PFSK-1 (cell line): ENCODE results near the gene FAM222A.

Experiments
- FOXP2 ChIP-seq: optimal IDR thresholded peaks from 2 replicates; pipeline ENCODE3; 2011; ENCODE audit warnings: borderline replicate concordance, control low read depth, inconsistent platforms; ENCODE audit not compliant: insufficient read depth; ENCODE audit errors: extremely low read length, extremely low read depth
- POLR2AphosphoS5 ChIP-seq: IDR thresholded peaks from 2 replicates; pipeline ENCODE4 v1.6.1; 2012; ENCODE audit warnings: low read depth, mild to moderate bottlenecking, control low read depth, low read length, moderate library complexity
- SIN3A ChIP-seq: IDR thresholded peaks from 2 replicates; pipeline ENCODE4 v1.6.1; 2012; ENCODE audit warnings: mild to moderate bottlenecking, low read length, moderate library complexity, borderline replicate concordance; ENCODE audit not compliant: insufficient read depth
- TAF1 ChIP-seq: IDR thresholded peaks from 2 replicates; pipeline ENCODE4 v1.6.1; 2012; ENCODE audit warnings: low read length, control low read depth, borderline replicate concordance; ENCODE audit not compliant: insufficient read depth
- TF ChIP-seq, protein P1 (sequence below), 2 experiments: IDR thresholded peaks; 2 replicates each; pipeline versions ENCODE4 v1.6.1 to v1.8.0; 2011 to 2012; ENCODE audit warnings: low read depth in 2 of 2, low read length in 2 of 2, control low read depth in 1 of 2, inconsistent platforms in 1 of 2, mild to moderate bottlenecking in 1 of 2, moderate library complexity in 1 of 2; ENCODE audit not compliant: insufficient read depth in 1 of 2

FAM222A gene

DNA sequence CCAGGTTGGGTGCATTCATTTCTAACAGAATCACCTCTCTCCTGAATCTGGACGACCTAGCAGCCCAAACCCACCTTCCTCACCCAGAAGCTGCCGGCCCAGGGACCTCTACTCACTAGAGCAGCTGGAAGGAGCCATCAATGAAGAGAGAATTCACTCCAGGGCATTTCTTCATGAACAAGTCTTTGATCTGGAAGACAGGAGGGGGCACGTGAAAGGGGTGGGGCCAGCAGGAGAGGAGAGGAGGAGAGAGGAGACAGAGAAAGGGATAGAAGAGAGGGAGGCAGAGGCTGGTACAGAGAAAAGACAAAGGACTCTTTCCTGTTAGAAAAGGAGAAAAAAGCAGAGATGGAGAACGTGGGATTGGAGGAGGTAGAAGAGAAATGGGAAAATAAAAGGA lies 79.8 kb downstream of the FAM222A start:
- no peak for TF ChIP-seq SIN3A
- TF ChIP-seq, protein P1, sequence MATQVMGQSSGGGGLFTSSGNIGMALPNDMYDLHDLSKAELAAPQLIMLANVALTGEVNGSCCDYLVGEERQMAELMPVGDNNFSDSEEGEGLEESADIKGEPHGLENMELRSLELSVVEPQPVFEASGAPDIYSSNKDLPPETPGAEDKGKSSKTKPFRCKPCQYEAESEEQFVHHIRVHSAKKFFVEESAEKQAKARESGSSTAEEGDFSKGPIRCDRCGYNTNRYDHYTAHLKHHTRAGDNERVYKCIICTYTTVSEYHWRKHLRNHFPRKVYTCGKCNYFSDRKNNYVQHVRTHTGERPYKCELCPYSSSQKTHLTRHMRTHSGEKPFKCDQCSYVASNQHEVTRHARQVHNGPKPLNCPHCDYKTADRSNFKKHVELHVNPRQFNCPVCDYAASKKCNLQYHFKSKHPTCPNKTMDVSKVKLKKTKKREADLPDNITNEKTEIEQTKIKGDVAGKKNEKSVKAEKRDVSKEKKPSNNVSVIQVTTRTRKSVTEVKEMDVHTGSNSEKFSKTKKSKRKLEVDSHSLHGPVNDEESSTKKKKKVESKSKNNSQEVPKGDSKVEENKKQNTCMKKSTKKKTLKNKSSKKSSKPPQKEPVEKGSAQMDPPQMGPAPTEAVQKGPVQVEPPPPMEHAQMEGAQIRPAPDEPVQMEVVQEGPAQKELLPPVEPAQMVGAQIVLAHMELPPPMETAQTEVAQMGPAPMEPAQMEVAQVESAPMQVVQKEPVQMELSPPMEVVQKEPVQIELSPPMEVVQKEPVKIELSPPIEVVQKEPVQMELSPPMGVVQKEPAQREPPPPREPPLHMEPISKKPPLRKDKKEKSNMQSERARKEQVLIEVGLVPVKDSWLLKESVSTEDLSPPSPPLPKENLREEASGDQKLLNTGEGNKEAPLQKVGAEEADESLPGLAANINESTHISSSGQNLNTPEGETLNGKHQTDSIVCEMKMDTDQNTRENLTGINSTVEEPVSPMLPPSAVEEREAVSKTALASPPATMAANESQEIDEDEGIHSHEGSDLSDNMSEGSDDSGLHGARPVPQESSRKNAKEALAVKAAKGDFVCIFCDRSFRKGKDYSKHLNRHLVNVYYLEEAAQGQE (IDR thresholded peaks at IDR 0.05; ENCODE audit: insufficient read depth in 1 of 2, low read depth in 2 of 2, low read length in 2 of 2), result no peak
- TF ChIP-seq FOXP2, result no peak
- TF ChIP-seq TAF1, result no peak
- TF ChIP-seq POLR2AphosphoS5, result no peak

DNA sequence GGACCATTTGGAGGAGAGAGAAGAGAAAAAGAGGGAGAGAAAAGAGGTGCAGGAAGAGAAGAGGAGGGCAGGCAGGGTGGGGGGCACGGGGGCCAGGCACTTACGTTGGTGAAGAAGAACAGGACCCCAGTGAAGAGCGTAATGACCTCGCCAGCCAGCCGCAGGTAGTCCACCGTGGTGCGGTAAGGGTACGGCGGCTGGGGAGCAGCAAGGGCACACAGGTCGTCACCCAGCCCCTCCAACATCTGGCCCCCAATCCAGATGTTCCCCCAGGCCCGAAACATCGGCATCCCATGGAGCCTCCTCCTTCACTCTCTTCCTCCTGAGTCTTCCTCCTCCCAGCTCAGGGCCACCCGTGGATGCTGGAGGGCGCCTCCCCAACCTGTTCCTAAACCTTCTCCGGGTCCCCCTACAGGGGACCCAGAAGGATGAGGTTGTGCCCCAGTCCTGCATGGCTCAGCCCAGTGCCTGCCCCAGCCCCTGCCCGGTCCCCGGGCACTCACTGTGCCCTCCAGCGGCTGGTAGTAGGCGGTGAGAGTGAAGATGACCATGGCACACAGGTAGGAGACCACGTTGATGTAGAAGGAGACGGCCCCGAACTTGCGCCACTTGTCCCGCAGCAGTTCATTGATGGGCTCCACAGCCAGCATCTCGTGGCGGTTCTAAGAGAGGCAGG lies 80.3 kb downstream of the FAM222A start:
- TF ChIP-seq TAF1 (no peak), FOXP2 (no peak), SIN3A (no peak), POLR2AphosphoS5 (no peak)
- TF ChIP-seq, protein P1 (IDR thresholded peaks at IDR 0.05; ENCODE audit: insufficient read depth in 1 of 2, low read depth in 2 of 2, low read length in 2 of 2), result no peak

DNA sequence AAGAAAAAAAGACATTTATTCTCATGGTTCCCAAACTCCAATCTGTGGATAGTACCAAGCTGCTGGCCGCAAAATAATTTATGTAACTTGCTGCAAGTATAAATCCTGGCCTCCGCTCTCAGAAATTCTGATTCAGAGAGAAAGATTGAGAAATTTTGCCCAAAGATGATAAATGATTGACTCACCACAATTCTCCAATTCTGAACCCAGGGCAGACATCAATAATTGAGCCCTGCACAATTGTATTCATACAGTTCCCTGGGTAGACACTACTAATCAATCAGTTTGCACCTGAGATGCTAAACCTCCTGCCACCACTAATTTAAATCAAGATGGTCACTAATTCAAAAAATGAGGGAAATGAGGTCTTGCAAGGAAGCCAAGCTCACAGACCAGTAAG lies 81.4 kb downstream of the FAM222A start:
- no peak for TF ChIP-seq POLR2AphosphoS5
- TF ChIP-seq, protein P1 (IDR thresholded peaks at IDR 0.05; ENCODE audit: insufficient read depth in 1 of 2, low read depth in 2 of 2, low read length in 2 of 2), result no peak
- TF ChIP-seq TAF1, result no peak
- TF ChIP-seq SIN3A, result no peak

DNA sequence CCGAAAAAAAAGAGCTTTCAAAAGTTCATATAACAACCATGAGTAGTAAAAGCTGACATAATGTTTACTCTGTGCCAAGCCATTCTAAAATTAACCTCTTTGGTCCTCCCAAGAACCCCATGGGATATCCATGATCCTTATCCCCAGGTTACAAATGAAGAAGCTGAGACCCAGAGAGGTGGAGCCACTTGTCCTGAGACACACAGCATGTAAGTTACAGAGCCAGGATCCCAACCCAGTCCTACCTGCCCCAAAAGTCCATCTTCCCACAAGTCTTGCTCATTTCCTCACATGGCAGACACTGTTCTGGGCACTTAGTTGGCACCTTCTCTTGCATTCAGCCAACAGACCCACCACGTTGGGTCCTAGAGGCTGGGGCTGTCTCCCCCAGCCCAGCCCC lies 82.4 kb downstream of the FAM222A start:
- TF ChIP-seq, protein P1 (IDR thresholded peaks at IDR 0.05; ENCODE audit: insufficient read depth in 1 of 2, low read depth in 2 of 2, low read length in 2 of 2), result no peak
- TF ChIP-seq SIN3A (no peak), POLR2AphosphoS5 (no peak), TAF1 (no peak), FOXP2 (no peak)

DNA sequence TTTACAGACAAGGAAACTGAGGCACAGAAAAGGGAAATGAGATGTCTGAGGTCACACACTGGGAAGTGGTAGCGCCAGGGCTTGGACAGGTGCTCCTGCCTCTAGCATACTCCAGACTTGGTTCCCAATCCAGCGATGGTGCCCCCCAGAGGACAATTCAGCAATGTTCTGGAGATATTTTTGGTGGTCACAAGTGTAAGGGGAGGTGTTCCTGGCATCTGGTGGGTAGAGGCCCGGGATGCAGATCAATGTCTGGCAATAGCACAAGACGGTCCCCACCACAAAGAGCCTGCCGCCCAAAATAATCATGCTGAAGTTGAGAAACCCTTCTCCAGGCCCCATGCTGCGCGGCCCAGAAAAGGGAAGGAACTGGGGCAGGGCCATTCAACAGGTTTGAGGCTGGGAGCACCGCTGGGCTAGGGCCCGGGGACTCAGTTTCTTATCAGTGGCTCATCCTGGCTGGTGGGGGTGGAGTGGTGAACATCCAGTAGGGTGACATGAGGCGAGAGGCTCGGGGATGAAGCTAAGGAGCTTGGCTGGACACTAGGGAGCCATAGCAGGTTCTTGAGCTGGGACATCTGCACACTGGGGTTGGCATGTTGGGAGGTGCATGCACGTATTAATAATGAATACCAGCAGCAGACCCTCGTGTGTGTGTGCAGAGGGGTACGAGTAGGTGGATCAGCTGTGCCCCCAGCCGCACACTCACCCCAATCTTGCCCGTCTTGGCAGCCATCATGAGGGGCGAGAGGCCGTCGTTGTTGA lies 84.5 kb downstream of the FAM222A start:
- TF ChIP-seq, protein P1 (IDR thresholded peaks at IDR 0.05; ENCODE audit: insufficient read depth in 1 of 2, low read depth in 2 of 2, low read length in 2 of 2), result no peak
- no peak for TF ChIP-seq TAF1
- no peak for TF ChIP-seq FOXP2
- no peak for TF ChIP-seq POLR2AphosphoS5
- no peak for TF ChIP-seq SIN3A
